ENCODE results near the gene SH3BP4. TPM values are rescaled to one million over a fixed set of nuclear protein-coding genes. Genes with fewer than 3 reads are reported as not detected.
"Not testable (repeated sequence)": the region's sequence is repeated elsewhere in the genome, so short reads cannot be mapped to it uniquely, and the experiment has no call there.

SH3BP4 gene
- total RNA-seq, 1 donor, result 121 TPM

DNA sequence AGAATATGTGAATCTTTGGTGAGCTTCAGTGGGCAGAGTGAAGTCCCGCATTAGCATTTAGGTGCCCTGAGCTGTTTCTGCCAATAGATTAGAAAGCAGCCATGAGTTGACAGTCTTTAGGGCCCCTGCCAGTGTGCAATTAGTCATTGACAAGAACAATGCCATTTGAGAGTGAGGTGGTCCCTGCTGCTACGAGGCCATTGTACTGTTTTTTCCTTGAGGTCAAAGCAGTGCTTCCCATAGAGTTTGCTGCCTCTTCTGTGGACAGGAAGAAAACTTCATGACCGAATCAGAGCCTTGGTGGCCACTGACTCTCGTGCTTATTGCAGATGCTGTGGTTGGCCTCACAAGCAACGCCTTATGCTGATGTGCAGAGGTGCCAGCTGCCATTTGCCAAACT, 102.7 kb downstream of the SH3BP4 start:
- Histone ChIP-seq H3K4me3 (ENCODE audit: insufficient read depth, low read length) (no peak overlapping the region), H3K36me3 (ENCODE audit: insufficient read depth, low read length) (peaks cover 61% of the 10 kb centered on the region), H3K27me3 (ENCODE audit: insufficient read depth, low read length) (no peaks in the 10 kb centered on the region), H3K79me2 (ENCODE audit: insufficient read depth, low read length) (peaks cover 32% of the 10 kb centered on the region), H3K4me1 (ENCODE audit: insufficient read depth, low read length) (peaks cover 15% of the 10 kb centered on the region), H3K9me3 (ENCODE audit: low read depth, low read length) (no peaks in the 10 kb centered on the region), H2AFZ (ENCODE audit: low read length) (no peak overlapping the region), H4K20me1 (ENCODE audit: insufficient read depth, low read length) (peaks cover 25% of the 10 kb centered on the region), H3K27ac (ENCODE audit: low read depth, low read length) (no peak overlapping the region), H3K4me2 (ENCODE audit: insufficient read depth, low read length) (no peak overlapping the region)
- TF ChIP-seq, protein P1, sequence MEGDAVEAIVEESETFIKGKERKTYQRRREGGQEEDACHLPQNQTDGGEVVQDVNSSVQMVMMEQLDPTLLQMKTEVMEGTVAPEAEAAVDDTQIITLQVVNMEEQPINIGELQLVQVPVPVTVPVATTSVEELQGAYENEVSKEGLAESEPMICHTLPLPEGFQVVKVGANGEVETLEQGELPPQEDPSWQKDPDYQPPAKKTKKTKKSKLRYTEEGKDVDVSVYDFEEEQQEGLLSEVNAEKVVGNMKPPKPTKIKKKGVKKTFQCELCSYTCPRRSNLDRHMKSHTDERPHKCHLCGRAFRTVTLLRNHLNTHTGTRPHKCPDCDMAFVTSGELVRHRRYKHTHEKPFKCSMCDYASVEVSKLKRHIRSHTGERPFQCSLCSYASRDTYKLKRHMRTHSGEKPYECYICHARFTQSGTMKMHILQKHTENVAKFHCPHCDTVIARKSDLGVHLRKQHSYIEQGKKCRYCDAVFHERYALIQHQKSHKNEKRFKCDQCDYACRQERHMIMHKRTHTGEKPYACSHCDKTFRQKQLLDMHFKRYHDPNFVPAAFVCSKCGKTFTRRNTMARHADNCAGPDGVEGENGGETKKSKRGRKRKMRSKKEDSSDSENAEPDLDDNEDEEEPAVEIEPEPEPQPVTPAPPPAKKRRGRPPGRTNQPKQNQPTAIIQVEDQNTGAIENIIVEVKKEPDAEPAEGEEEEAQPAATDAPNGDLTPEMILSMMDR (IDR thresholded peaks at IDR 0.05; ENCODE audit: extremely low read depth, low read depth, low read length), result no peak
- DNase-seq (ENCODE audit: insufficient read length, low spot score, missing footprints), result no peak

DNA sequence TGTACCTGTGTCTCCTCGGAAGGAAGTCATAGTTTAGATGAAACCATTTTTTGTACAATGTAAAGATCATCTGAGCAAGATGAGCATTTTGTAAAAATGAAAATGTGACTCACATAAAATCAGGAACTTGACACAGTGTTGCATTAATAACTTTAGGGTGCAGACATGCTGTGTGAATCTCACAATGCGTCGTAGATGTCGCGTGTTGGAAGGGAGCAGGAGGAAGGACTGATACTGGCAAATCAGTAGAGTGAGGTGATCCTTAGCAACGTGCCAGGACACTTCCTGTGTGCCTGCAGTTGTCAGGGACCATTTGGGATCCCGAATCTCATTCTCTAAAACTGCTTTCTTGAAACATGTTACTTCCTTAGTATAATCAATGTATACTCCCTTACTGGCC, 103.1 kb downstream of the SH3BP4 start:
- H3K4me3 ChIP-seq (ENCODE audit: insufficient read depth, low read length), result no peak overlapping the region
- no peak for DNase-seq (ENCODE audit: insufficient read length, low spot score, missing footprints)
- peaks cover 25% of the 10 kb centered on the region for H4K20me1 ChIP-seq (ENCODE audit: insufficient read depth, low read length)
- no peaks in the 10 kb centered on the region for H3K9me3 ChIP-seq (ENCODE audit: low read depth, low read length)
- peaks cover 28% of the 10 kb centered on the region for H3K79me2 ChIP-seq (ENCODE audit: insufficient read depth, low read length)
- no peak overlapping the region for H2AFZ ChIP-seq (ENCODE audit: low read length)
- peaks cover 15% of the 10 kb centered on the region for H3K4me1 ChIP-seq (ENCODE audit: insufficient read depth, low read length)
- H3K27ac ChIP-seq (ENCODE audit: low read depth, low read length), result no peak overlapping the region
- H3K4me2 ChIP-seq (ENCODE audit: insufficient read depth, low read length), result no peak overlapping the region
- H3K36me3 ChIP-seq (ENCODE audit: insufficient read depth, low read length), result peaks cover 58% of the 10 kb centered on the region
- TF ChIP-seq, protein P1 (IDR thresholded peaks at IDR 0.05; ENCODE audit: extremely low read depth, low read depth, low read length), result no peak
- no peaks in the 10 kb centered on the region for H3K27me3 ChIP-seq (ENCODE audit: insufficient read depth, low read length)

DNA sequence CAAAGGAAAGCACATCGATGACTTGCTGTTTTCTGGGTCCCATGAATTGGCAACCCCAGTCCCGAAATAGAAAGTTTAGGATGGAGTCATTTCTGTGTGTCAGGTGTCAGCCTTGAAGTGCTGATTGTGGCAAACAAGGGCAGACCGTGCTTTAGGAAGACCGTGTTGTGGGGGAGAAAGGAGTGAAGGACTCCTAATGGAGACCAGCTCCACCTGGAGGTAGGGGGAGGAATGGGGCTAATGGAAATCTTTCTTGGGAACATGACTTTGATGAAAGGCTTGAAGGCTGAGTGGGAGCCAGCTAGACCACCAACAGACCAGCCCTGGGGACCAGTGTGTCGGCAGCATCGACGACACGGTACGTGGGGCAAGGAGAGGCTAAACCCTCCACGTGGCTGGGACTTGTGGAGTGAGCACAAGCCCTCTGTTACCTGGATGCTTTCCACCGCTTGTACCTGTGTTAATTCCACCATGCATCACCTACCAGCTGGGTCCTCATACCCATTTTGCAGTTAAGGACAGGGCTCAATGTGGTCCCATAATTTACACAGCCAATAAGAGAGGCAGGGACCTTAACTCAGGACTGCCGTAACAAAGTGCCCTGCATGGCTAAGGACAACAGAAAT, 104.2 kb downstream of the SH3BP4 start:
- H3K4me1 ChIP-seq (ENCODE audit: insufficient read depth, low read length), result peaks cover 6% of the 10 kb centered on the region
- peaks cover 20% of the 10 kb centered on the region for H3K79me2 ChIP-seq (ENCODE audit: insufficient read depth, low read length)
- no peaks in the 10 kb centered on the region for H3K27me3 ChIP-seq (ENCODE audit: insufficient read depth, low read length)
- no peak overlapping the region for H2AFZ ChIP-seq (ENCODE audit: low read length)
- TF ChIP-seq, protein P1 (IDR thresholded peaks at IDR 0.05; ENCODE audit: extremely low read depth, low read depth, low read length), result peak; percentile 48
- peak; percentile 77 for DNase-seq (ENCODE audit: insufficient read length, low spot score, missing footprints)
- no peak overlapping the region for H3K4me3 ChIP-seq (ENCODE audit: insufficient read depth, low read length)
- H3K4me2 ChIP-seq (ENCODE audit: insufficient read depth, low read length), result no peak overlapping the region
- H3K9me3 ChIP-seq (ENCODE audit: low read depth, low read length), result no peaks in the 10 kb centered on the region
- peaks cover 55% of the 10 kb centered on the region for H3K36me3 ChIP-seq (ENCODE audit: insufficient read depth, low read length)
- H4K20me1 ChIP-seq (ENCODE audit: insufficient read depth, low read length), result peaks cover 21% of the 10 kb centered on the region
- no peak overlapping the region for H3K27ac ChIP-seq (ENCODE audit: low read depth, low read length)

DNA sequence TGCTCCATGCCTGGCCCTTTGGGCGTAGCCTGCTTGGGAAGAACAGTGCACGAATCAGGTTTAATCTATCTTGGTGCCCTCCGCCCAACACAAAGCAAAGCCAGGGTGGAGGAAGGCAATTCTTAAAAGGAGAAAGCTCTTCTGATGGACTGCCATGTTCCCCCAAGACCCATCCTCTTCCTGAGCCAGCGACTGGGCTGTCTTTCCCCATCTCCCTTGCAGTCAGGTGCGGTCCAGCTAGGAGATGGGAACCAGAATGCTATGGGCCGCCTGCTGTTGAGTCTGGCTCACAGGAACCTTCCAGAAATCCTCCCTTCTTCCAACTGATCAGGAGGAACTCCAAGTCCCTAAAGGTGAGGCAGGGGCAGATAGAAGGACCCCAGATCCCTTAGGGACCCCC, 105.0 kb downstream of the SH3BP4 start:
- Histone ChIP-seq H3K27ac (ENCODE audit: low read depth, low read length) (no peak overlapping the region), H3K27me3 (ENCODE audit: insufficient read depth, low read length) (no peaks in the 10 kb centered on the region), H3K9me3 (ENCODE audit: low read depth, low read length) (no peaks in the 10 kb centered on the region), H3K36me3 (ENCODE audit: insufficient read depth, low read length) (peaks cover 49% of the 10 kb centered on the region), H3K4me2 (ENCODE audit: insufficient read depth, low read length) (no peak overlapping the region), H4K20me1 (ENCODE audit: insufficient read depth, low read length) (peaks cover 13% of the 10 kb centered on the region), H3K4me1 (ENCODE audit: insufficient read depth, low read length) (no peaks in the 10 kb centered on the region), H3K79me2 (ENCODE audit: insufficient read depth, low read length) (peaks cover 12% of the 10 kb centered on the region), H2AFZ (ENCODE audit: low read length) (no peak overlapping the region), H3K4me3 (ENCODE audit: insufficient read depth, low read length) (no peak overlapping the region)
- TF ChIP-seq, protein P1 (IDR thresholded peaks at IDR 0.05; ENCODE audit: extremely low read depth, low read depth, low read length), result no peak
- no peak for DNase-seq (ENCODE audit: insufficient read length, low spot score, missing footprints)

DNA sequence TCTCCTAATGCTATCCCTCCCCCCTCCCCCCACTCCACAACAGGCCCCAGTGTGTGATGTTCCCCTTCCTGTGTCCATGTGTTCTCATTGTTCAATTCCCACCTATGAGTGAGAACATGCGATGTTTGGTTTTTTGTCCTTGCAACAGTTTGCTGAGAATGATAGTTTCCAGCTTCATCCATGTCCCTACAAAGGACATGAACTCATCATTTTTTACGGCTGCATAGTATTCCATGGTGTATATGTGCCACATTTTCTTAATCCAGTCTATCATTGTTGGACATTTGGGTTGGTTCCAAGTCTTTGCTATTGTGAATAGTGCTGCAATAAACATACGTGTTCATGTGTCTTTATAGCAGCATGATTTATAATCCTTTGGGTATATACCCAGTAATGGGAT, 105.8 kb downstream of the SH3BP4 start:
- not testable (repeated sequence) for H4K20me1 ChIP-seq (ENCODE audit: insufficient read depth, low read length); H3K79me2 ChIP-seq (ENCODE audit: insufficient read depth, low read length); H3K4me3 ChIP-seq (ENCODE audit: insufficient read depth, low read length); H2AFZ ChIP-seq (ENCODE audit: low read length); H3K4me1 ChIP-seq (ENCODE audit: insufficient read depth, low read length); H3K9me3 ChIP-seq (ENCODE audit: low read depth, low read length); H3K27me3 ChIP-seq (ENCODE audit: insufficient read depth, low read length); H3K27ac ChIP-seq (ENCODE audit: low read depth, low read length); H3K4me2 ChIP-seq (ENCODE audit: insufficient read depth, low read length); DNase-seq (ENCODE audit: insufficient read length, low spot score, missing footprints)
- peaks cover 41% of the 10 kb centered on the region for H3K36me3 ChIP-seq (ENCODE audit: insufficient read depth, low read length)

Data from osteoblast (primary cell).